Suprapubic skin (tissue), 4 donors: Measurements from ENCODE around the gene RHBDL3.

Source experiments
- CTCF ChIP-seq, 2 donors: fragments of 200-600 bp in 1 of 2; fragments of 450-650 bp in 1 of 2; sonication (generic) in 1 of 2; IDR thresholded peaks; one replicate each; pipeline ENCODE4 v1.5.1; 2016 to 2019; ENCODE audit warnings: antibody characterized with exemption in 2 of 2, mild to moderate bottlenecking in 1 of 2, moderate library complexity in 1 of 2
- EP300 ChIP-seq: sonication (generic); formaldehyde crosslinking; IDR thresholded peaks from one replicate; pipeline ENCODE4 v1.6.1; 2017; ENCODE audit warnings: antibody characterized with exemption
- POLR2A ChIP-seq, 2 donors: fragments of 450-650 bp; IDR thresholded peaks; one replicate each; pipeline ENCODE4 v1.6.1; 2017; ENCODE audit warnings: antibody characterized with exemption in 2 of 2, mild to moderate bottlenecking in 2 of 2, moderate library complexity in 2 of 2
- POLR2AphosphoS5 ChIP-seq, 3 donors: sonication (generic); formaldehyde crosslinking; IDR thresholded peaks; one replicate each; pipeline ENCODE4 v1.6.1; 2017; ENCODE audit warnings: antibody characterized with exemption in 3 of 3

- TF ChIP-seq CTCF (IDR thresholded peaks at IDR 0.05) (no peak), POLR2AphosphoS5 (IDR thresholded peaks at IDR 0.05) (no peak), POLR2A (IDR thresholded peaks at IDR 0.05) (no peak), EP300 (no peak)
Observed at GRCh38 chr17:32227910-32228309, 37.7 kb upstream of the RHBDL3 start.
